Sigmoid colon (tissue), 3 donors: ENCODE data around the gene PDZD8.

Experiments used
- POLR2A ChIP-seq, 2 donors: fragments of 450-650 bp; IDR thresholded peaks; one replicate each; pipeline ENCODE4 v1.6.1; 2016; ENCODE audit warnings: antibody characterized with exemption in 2 of 2, mild to moderate bottlenecking in 2 of 2, moderate library complexity in 2 of 2
- TF ChIP-seq, protein P1 (sequence below), 4 experiments: fragments of 450-650 bp in 3 of 4; fragments of 200-600 bp in 1 of 4; IDR thresholded peaks; one replicate each; pipeline ENCODE4 v1.5.1; 2016 to 2019; ENCODE audit warnings: antibody characterized with exemption in 4 of 4, mild to moderate bottlenecking in 3 of 4, moderate library complexity in 2 of 4

DNA sequence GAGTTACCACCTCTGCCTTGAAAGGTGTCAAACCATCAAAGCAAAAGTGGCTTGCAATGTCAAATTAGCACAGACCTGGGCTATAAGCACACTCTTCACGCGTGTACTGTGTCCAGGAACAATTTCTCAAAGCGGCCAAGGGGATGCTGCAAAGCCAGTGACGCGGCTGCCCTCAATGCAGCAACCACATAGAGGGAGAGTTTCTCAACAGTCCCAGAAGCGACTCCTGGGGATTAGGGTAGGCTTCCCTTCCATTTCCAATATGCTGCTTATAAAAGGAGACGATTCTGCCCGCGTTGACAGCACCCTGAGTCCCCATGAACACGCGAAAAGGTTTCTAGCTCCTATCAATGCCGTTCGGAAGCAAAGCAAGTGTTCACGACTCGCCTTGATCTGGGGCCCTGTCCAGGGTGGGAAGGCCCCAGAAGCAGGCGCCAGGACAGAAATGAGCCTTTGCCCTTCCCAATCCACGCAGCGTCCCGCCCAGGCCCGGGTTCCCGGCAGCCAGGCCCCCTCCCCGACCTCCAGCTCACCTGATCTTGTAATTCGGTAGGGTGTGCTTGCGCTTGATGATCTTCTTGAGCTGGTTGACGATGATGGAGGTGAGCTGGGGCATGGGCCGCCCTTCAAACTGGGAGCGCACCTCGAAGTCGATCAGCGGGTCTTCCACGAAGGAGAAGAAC lies 1.3 kb downstream of the PDZD8 start:
- TF ChIP-seq, protein P1, sequence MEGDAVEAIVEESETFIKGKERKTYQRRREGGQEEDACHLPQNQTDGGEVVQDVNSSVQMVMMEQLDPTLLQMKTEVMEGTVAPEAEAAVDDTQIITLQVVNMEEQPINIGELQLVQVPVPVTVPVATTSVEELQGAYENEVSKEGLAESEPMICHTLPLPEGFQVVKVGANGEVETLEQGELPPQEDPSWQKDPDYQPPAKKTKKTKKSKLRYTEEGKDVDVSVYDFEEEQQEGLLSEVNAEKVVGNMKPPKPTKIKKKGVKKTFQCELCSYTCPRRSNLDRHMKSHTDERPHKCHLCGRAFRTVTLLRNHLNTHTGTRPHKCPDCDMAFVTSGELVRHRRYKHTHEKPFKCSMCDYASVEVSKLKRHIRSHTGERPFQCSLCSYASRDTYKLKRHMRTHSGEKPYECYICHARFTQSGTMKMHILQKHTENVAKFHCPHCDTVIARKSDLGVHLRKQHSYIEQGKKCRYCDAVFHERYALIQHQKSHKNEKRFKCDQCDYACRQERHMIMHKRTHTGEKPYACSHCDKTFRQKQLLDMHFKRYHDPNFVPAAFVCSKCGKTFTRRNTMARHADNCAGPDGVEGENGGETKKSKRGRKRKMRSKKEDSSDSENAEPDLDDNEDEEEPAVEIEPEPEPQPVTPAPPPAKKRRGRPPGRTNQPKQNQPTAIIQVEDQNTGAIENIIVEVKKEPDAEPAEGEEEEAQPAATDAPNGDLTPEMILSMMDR (IDR thresholded peaks at IDR 0.05), result no peak
- peak in 1 of 2 donors; percentile 35 for TF ChIP-seq POLR2A (IDR thresholded peaks at IDR 0.05)
